ENCODE measurements around the gene GRK6.

GRCh38 chr5:177434437-177434836 lies 8.0 kb downstream of the GRK6 start:
- TF ChIP-seq CEBPB (IDR thresholded peaks at IDR 0.05) (no peak), TCF12 (IDR thresholded peaks at IDR 0.05; ENCODE audit: low read depth) (no peak), RAD21 (IDR thresholded peaks at IDR 0.05; ENCODE audit: low read depth) (no peak), MAX (IDR thresholded peaks at IDR 0.05) (no peak), EGR1 (IDR thresholded peaks at IDR 0.05) (no peak), CREB1 (IDR thresholded peaks at IDR 0.05; ENCODE audit: low read depth) (no peak), TAF1 (IDR thresholded peaks at IDR 0.05; ENCODE audit: low read depth) (no peak), REST (IDR thresholded peaks at IDR 0.05; ENCODE audit: low read depth) (no peak), TEAD4 (IDR thresholded peaks at IDR 0.05) (no peak), EP300 (IDR thresholded peaks at IDR 0.05; ENCODE audit: borderline replicate concordance) (no peak), FOXM1 (IDR thresholded peaks at IDR 0.05; ENCODE audit: borderline replicate concordance, low read depth) (no peak)

Measured in Ishikawa (cell line).